Stimulated activated CD4-positive, alpha-beta T cell treated with anti-CD3 and anti-CD28 coated beads, TNF-alpha, amount 100 ng/mL, for 4 hours (primary cell): ENCODE measurements around the gene IL19.
"Not testable (repeated sequence)": the region's sequence is repeated elsewhere in the genome, so short reads cannot be mapped to it uniquely, and the experiment has no call there.

Source experiments
- DNase-seq, 3 experiments: peaks; one replicate each; pipeline ENCODE4 v3.0.0-alpha.2; 2020; ENCODE audit warnings: low read depth in 3 of 3

The IL19 gene

GRCh38 chr1:206831650-206832049 lies 61.1 kb downstream of the IL19 start:
- no peak for DNase-seq

- DNase-seq = no peak
Observed at GRCh38 chr1:206832352-206832880, 61.8 kb downstream of the IL19 start.

GRCh38 chr1:206833106-206833680 lies 62.6 kb downstream of the IL19 start:
- no peak for DNase-seq

DNA sequence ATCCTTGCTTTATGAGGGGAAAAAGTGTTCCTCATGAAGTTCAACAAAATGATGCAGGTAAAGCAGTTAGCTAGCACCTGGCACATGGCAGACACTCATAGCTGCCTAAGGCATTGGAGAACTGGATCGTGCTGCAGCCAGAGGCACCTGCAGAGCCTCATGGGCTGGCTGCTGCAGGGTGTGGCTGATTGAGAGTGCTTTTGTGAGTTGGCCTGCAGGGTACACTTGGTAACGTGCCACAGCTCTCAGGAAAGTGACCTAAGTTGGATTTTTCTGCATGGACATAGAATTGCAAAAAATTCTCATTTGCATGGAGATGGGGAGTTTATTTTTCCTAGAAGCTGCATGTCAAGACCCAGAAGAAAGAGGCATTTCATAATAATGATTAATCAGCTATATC lies 63.2 kb downstream of the IL19 start:
- no peak for DNase-seq

- DNase-seq = no peak
Observed at GRCh38 chr1:206834217-206834616, 63.6 kb downstream of the IL19 start.

DNA sequence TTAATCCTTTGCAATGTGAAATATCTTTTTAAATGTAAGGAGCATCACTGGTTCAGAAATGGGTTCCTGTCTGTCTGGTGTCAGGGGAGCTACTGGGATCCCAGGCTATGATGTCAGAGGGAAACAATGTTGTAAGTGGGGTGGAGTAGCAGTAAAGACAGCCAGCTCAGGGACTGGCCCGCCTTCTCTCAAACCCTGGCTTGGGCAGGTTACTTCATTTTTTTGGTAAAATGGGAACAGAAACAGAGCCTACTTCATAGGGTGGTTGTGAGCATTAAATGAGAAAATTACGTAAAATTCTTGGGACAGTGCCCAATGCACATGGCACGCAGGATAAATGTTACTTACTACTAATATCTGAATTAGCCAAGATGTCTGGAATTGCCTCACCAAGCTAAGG lies 64.1 kb downstream of the IL19 start:
- DNase-seq = no peak

- DNase-seq = no peak
Observed at GRCh38 chr1:206835186-206835585, 64.6 kb downstream of the IL19 start.

DNA sequence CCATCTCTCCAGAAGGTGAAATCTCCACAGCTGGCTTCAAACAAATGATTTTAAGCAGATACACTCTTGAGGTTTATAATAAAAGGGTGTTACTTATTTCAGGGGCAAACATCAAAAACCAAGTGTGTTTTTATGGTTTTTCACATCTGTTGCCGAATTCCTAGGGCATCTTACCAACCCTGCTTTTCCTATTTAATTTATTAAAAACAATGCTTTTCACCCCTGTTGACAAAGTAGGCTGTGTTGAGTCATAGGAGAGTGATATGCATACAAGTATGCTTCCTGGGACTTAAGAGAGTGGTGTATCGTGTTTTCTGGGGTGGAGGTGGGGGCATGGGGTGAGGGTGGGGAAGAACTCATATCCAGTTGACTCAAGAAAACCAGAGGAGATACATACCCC lies 65.5 kb downstream of the IL19 start:
- no peak for DNase-seq

DNA sequence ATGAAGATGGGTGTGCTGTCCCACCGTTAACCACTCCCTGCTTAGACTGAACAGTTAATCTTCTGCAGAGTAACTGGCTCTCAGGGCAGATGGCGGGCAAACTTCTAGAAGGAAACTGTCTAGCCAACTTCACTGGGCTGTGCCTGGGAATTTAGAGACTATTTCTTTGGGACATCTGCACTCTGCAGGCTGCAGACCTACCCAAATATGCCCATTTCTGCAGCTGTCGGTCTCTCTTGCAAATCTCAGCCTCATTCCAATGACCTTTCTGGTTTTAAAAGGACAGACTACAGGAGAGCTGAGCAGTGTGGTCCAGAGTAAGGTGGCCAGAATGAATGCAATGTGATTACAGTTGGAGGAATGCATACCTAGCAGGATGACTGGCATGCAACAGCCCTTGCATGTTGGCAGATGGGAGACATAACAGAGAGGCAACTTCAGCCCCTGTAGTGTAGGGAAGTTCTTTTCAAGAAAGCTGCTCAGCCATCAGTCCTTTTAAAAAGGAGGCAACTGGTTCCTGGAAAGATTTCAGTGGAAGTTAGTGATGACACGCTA lies 68.5 kb downstream of the IL19 start:
- no peak for DNase-seq

- DNase-seq = no peak
Observed at GRCh38 chr1:206839857-206840256, 69.3 kb downstream of the IL19 start.

DNA sequence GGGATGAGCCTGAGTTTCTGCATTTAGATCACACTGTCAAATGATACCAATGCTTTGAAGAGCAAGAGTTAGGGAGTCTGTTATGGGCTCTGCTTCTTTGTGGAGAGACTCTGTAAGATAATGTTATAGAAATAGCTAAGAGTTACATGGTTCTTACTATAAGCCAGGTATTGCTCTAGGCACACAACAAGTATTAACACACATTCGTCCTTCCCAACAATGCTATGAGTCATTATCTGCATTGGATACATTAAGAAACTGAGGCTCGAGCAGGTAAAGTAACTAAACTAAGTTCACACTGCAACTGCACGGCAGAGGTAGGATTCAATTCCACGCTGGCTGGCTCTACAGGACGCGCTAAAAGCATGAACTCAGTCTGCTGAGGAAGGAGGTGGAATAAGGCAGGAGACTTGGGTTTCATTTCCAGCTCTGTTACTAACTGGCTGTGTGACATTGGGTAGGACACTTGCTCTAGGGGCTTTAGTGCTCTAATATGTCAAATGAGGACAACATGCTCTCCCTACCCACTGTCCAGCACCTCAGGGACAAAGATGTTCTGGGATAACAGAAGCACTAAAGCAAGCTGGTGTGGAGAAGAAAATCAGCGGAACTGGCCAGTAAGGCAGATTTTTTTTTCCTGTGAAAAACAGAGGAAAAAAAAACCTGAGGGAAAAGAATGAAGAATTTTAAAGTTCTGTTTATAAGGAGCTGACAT lies 71.2 kb downstream of the IL19 start:
- no peak for DNase-seq

DNA sequence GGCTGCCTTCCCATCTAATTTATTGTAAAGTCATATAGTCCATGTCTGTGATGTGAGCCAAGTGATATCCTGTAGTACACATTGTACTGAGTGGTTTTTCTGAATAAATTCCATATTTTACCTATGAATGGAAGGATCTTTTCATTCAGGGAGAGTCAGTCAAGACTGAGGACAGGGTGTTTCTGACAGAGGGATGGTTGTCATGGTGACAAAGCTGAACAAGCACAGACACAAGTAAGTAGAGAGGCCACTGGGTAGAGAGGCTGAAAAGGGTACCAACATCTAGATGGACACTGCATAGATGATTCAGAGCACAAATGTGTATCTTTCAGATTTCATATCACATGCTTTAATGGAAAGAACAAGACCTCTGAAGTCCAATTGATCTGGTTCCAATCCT lies 72.3 kb downstream of the IL19 start:
- no peak for DNase-seq

DNA sequence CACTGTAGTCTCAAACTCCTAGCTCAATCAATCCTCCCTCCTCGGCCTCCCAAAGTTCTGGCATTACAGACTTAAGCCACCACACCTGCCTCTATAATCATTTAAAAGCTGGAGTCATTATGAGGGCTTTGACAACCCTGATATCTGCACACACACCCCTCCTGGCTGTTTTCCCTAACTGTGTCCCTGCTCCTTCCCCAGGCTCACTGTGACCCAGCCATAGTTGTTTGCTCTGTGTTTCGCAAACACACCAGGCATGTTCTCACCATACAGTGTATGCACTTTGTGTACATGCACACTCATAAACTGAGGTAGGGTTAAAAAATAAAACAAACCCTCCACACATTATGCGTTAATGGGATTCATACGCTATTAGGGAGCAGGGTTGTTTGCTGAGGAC lies 73.1 kb downstream of the IL19 start:
- no peak for DNase-seq

DNA sequence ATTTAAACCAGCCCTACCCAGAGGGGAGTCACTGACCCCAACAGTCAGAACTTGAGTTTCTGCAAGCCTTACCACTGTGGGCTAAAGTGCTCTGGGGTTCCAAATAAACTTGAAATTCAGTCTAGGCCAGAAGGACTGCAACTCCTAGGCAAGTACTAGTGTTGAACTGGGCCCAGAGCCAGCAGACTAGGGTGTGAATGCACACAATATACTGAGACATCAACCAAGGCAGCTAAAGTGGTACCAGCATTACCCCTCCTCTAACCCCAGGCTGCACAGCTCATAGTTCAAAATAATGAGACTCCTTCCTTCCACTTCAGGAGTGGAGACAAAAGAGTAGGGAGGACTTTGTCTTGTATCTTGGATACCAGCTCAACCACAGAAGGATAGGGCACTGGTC lies 75.9 kb downstream of the IL19 start:
- DNase-seq = no peak

- DNase-seq = no peak
Observed at GRCh38 chr1:206847337-206847834, 76.8 kb downstream of the IL19 start.

- no peak for DNase-seq
Observed at GRCh38 chr1:206847946-206848345, 77.4 kb downstream of the IL19 start.

DNA sequence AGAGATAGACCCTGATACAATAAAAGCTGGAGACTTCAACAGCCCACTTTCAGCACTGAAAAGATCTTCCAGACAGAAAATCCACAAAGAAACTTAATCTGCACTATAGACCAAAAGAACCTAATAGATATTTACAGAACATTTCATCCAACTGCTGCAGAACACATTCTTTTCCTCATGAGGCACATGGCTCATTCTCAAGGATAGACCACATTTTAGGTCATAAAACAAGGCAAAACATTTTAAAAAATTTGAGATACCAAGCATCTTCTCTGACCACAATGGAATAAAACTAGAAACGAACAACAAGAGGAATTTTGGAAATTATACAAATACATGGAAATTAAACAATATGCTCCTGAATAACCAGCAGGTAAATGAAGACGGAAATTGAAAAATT lies 79.8 kb downstream of the IL19 start:
- no peak for DNase-seq

GRCh38 chr1:206851341-206852010 lies 80.9 kb downstream of the IL19 start:
- no peak for DNase-seq

DNA sequence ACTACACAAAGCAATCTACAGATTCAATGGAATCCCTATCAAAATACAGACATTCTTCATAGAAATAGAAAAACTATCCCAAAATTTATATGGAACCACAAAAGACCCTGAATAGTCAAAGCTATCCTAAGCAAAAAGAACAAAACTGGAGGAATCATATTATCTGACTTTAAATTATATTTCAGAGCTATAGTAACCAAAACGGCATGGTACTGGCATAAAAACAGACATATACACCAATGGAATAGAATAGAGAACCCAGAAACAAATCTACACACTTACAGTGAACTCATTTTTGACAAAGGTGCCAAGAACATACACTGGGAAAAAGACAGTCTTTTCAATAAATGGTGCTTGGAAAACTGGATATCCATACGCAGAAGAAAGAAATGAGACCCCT lies 82.1 kb downstream of the IL19 start:
- not testable (repeated sequence) for DNase-seq

- not testable (repeated sequence) for DNase-seq
Observed at GRCh38 chr1:206853696-206854095, 83.1 kb downstream of the IL19 start.

- no peak for DNase-seq
Observed at GRCh38 chr1:206854401-206855129, 84.0 kb downstream of the IL19 start.

DNA sequence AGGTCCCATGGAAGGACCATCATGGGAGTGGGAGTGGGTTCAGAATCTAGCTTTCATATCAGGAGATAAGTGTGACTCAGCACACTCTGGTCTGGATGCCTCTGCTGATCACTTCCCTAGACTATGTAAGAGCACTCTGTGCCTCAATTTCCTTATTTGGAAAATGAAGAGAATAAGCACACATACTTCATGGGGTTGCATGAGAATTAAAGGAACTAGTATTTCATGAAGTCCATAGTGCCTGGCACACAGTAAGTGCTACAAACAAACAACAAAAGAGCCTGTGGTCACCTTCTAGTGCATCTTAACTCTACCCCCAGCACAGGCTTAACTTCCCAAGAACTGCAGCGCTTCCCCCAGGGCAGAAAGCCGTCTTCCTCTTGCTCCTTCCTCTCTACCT lies 85.3 kb downstream of the IL19 start:
- DNase-seq = no peak
